NCI-H146 (cell line): ENCODE results near the gene ISM1.

ENCODE experiments used
- DNase-seq: peaks from one replicate; lab custom pipeline; 2025; lab: John Stamatoyannopoulos, UW

ISM1 gene

GRCh38 chr20:13313201-13313600, 92.1 kb downstream of the ISM1 start:
- no peak for DNase-seq

- DNase-seq = no peak
Observed at GRCh38 chr20:13317439-13317838, 96.4 kb downstream of the ISM1 start.

GRCh38 chr20:13318871-13319521, 97.9 kb downstream of the ISM1 start:
- no peak for DNase-seq

- no peak for DNase-seq
Observed at GRCh38 chr20:13320702-13321101, 99.6 kb downstream of the ISM1 start.

- DNase-seq = no peak
Observed at GRCh38 chr20:13321416-13321815, 100.3 kb downstream of the ISM1 start.

GRCh38 chr20:13322198-13322597, 101.1 kb downstream of the ISM1 start:
- DNase-seq = no peak

- no peak for DNase-seq
Observed at GRCh38 chr20:13322621-13323020, 101.5 kb downstream of the ISM1 start.

- peak; percentile 30 for DNase-seq
Observed at GRCh38 chr20:13325033-13325432, 104.0 kb downstream of the ISM1 start.

GRCh38 chr20:13325796-13326340, 104.8 kb downstream of the ISM1 start:
- no peak for DNase-seq

GRCh38 chr20:13331536-13331935, 110.5 kb downstream of the ISM1 start:
- DNase-seq = no peak

- no peak for DNase-seq
Observed at GRCh38 chr20:13333036-13333435, 112.0 kb downstream of the ISM1 start.

GRCh38 chr20:13333793-13334192, 112.7 kb downstream of the ISM1 start:
- no peak for DNase-seq

- no peak for DNase-seq
Observed at GRCh38 chr20:13336308-13337089, 115.4 kb downstream of the ISM1 start.

GRCh38 chr20:13337090-13337784, 116.2 kb downstream of the ISM1 start:
- DNase-seq = no peak

- no peak for DNase-seq
Observed at GRCh38 chr20:13338097-13338661, 117.1 kb downstream of the ISM1 start.

- no peak for DNase-seq
Observed at GRCh38 chr20:13338999-13339411, 117.9 kb downstream of the ISM1 start.

GRCh38 chr20:13340088-13340487, 119.0 kb downstream of the ISM1 start:
- DNase-seq = no peak

GRCh38 chr20:13341737-13342393, 120.8 kb downstream of the ISM1 start:
- DNase-seq = no peak

- no peak for DNase-seq
Observed at GRCh38 chr20:13342469-13343242, 121.6 kb downstream of the ISM1 start.

GRCh38 chr20:13344671-13345070, 123.6 kb downstream of the ISM1 start:
- no peak for DNase-seq
